Loucy (cell line): ENCODE results near the gene PLEKHA7.
A peak's percentile ranks its signal among the peaks of the same experiment; 100 is the strongest.

Experiments
- H2AFZ ChIP-seq: fragments of 200-600 bp; sonication (generic); 2 replicates; pipeline ENCODE4 v1.6.0; 2016; ENCODE audit warnings: antibody characterized with exemption, mild to moderate bottlenecking, low read length, moderate library complexity
- H3F3A ChIP-seq: fragments of 200-600 bp; 2 replicates; pipeline ENCODE4 v1.6.0; 2016; ENCODE audit warnings: antibody characterized with exemption, low read depth, mild to moderate bottlenecking
- H3K27me3 ChIP-seq: fragments of 200-600 bp; sonication (generic); 2 replicates; pipeline ENCODE4 v1.6.1; 2014; ENCODE audit warnings: low read length, mild to moderate bottlenecking; ENCODE audit not compliant: insufficient read depth, poor library complexity, severe bottlenecking
- H3K36me3 ChIP-seq: fragments of 200-600 bp; sonication (generic); 2 replicates; pipeline ENCODE4 v1.6.1; 2016; ENCODE audit warnings: low read length; ENCODE audit not compliant: insufficient read depth
- H3K4me1 ChIP-seq: fragments of 200-600 bp; sonication (generic); 2 replicates; pipeline ENCODE4 v1.5.1; 2014; ENCODE audit warnings: low read length, mild to moderate bottlenecking; ENCODE audit not compliant: insufficient read depth, poor library complexity, severe bottlenecking
- H3K4me2 ChIP-seq: fragments of 200-600 bp; sonication (generic); 2 replicates; pipeline ENCODE4 v1.6.0; 2014; ENCODE audit warnings: antibody characterized with exemption, low read length, low read depth, mild to moderate bottlenecking; ENCODE audit not compliant: poor library complexity, severe bottlenecking
- H3K4me3 ChIP-seq: fragments of 200-600 bp; sonication (generic); 2 replicates; pipeline ENCODE4 v1.5.1; 2014; ENCODE audit warnings: low read length, mild to moderate bottlenecking, mixed read lengths; ENCODE audit not compliant: poor library complexity, severe bottlenecking
- H3K79me2 ChIP-seq: fragments of 200-600 bp; sonication (generic); 2 replicates; pipeline ENCODE4 v1.6.1; 2014; ENCODE audit warnings: low read length; ENCODE audit not compliant: insufficient read depth
- H3K9ac ChIP-seq: fragments of 200-600 bp; sonication (generic); 2 replicates; pipeline ENCODE4 v1.6.0; 2014; ENCODE audit warnings: mild to moderate bottlenecking, low read depth, low read length, moderate library complexity; ENCODE audit not compliant: poor library complexity, severe bottlenecking
- H3K9me2 ChIP-seq: fragments of 200-600 bp; sonication (generic); replicated peaks from 2 replicates; pipeline ENCODE4 v1.6.1; 2016; ENCODE audit warnings: low read depth, low read length, mixed read lengths
- H3K9me3 ChIP-seq: fragments of 200-600 bp; sonication (generic); 2 replicates; pipeline ENCODE4 v1.6.1; 2014; ENCODE audit warnings: mild to moderate bottlenecking, antibody characterized with exemption, low read length, low read depth; ENCODE audit not compliant: insufficient read depth
- H4K20me1 ChIP-seq: fragments of 200-600 bp; sonication (generic); 2 replicates; pipeline ENCODE4 v1.6.0; 2014; ENCODE audit warnings: antibody characterized with exemption, low read length, mild to moderate bottlenecking; ENCODE audit not compliant: insufficient read depth, poor library complexity, severe bottlenecking
- CTCF ChIP-seq: fragments of 200-600 bp; sonication (generic); conservative IDR thresholded peaks from 2 replicates; pipeline ENCODE4 v1.5.1; 2014; ENCODE audit warnings: mild to moderate bottlenecking, antibody characterized with exemption, low read length
- EZH2phosphoT487 ChIP-seq: fragments of 200-600 bp; IDR thresholded peaks from 2 replicates; pipeline ENCODE4 v1.6.1; 2018; ENCODE audit warnings: antibody characterized with exemption, mild to moderate bottlenecking, moderate library complexity, borderline replicate concordance

Gene PLEKHA7

GRCh38 chr11:16896729-16897469, 117.3 kb downstream of the PLEKHA7 start:
- no peaks in the 10 kb centered on the region for H3K9me3 ChIP-seq
- H3F3A ChIP-seq: no peaks in the 10 kb centered on the region
- no peaks in the 10 kb centered on the region; the same call in 1 of the 2 replicates for H3K79me2 ChIP-seq
- no peaks in the 10 kb centered on the region for H3K27me3 ChIP-seq
- no peak overlapping the region for H2AFZ ChIP-seq
- H3K36me3 ChIP-seq: no peaks in the 10 kb centered on the region
- H3K4me3 ChIP-seq: no peak overlapping the region
- peak overlapping the region; percentile 25 for H3K4me2 ChIP-seq
- TF ChIP-seq CTCF (no peak), EZH2phosphoT487 (no peak)
- H3K9ac ChIP-seq: no peak overlapping the region
- no peaks in the 10 kb centered on the region for H4K20me1 ChIP-seq
- peaks cover 10% of the 10 kb centered on the region for H3K4me1 ChIP-seq
- no peaks in the 10 kb centered on the region for H3K9me2 ChIP-seq

- Histone ChIP-seq H3K4me1 (peaks cover 8% of the 10 kb centered on the region), H3K79me2 (no peaks in the 10 kb centered on the region)
These were observed 118.9 kb downstream of the PLEKHA7 start for GRCh38 chr11:16895306-16895705.

GRCh38 chr11:16893456-16894066, 120.7 kb downstream of the PLEKHA7 start:
- peaks cover 8% of the 10 kb centered on the region for H3K4me1 ChIP-seq
- no peak overlapping the region for H2AFZ ChIP-seq
- no peaks in the 10 kb centered on the region for H3K79me2 ChIP-seq
- H3K36me3 ChIP-seq: no peaks in the 10 kb centered on the region
- no peaks in the 10 kb centered on the region for H3K9me2 ChIP-seq
- no peaks in the 10 kb centered on the region for H3K27me3 ChIP-seq
- peaks cover 6% of the 10 kb centered on the region; the same call in 1 of the 2 replicates for H3K9me3 ChIP-seq
- no peak overlapping the region for H3K4me3 ChIP-seq
- no peaks in the 10 kb centered on the region for H4K20me1 ChIP-seq
- no peak overlapping the region for H3K9ac ChIP-seq
- TF ChIP-seq CTCF: no peak
- no peak for TF ChIP-seq EZH2phosphoT487
- no peaks in the 10 kb centered on the region for H3F3A ChIP-seq
- no peak overlapping the region for H3K4me2 ChIP-seq

More at GRCh38 chr11:16895306-16895705, 118.9 kb downstream of the PLEKHA7 start:
- Histone ChIP-seq H3K27me3 (no peaks in the 10 kb centered on the region), H2AFZ (no peak overlapping the region), H3K9me3 (no peaks in the 10 kb centered on the region), H3K36me3 (no peaks in the 10 kb centered on the region), H3F3A (no peaks in the 10 kb centered on the region), H3K9me2 (no peaks in the 10 kb centered on the region), H3K9ac (no peak overlapping the region), H3K4me2 (no peak overlapping the region), H3K4me3 (no peak overlapping the region), H4K20me1 (no peaks in the 10 kb centered on the region)
- TF ChIP-seq CTCF: no peak
